NCI-H226 (cell line): ENCODE data around the gene PMVK.

Experiments
- DNase-seq: peaks from one replicate; pipeline ENCODE4 v3.0.0-alpha.2; 2015

The PMVK gene

DNA sequence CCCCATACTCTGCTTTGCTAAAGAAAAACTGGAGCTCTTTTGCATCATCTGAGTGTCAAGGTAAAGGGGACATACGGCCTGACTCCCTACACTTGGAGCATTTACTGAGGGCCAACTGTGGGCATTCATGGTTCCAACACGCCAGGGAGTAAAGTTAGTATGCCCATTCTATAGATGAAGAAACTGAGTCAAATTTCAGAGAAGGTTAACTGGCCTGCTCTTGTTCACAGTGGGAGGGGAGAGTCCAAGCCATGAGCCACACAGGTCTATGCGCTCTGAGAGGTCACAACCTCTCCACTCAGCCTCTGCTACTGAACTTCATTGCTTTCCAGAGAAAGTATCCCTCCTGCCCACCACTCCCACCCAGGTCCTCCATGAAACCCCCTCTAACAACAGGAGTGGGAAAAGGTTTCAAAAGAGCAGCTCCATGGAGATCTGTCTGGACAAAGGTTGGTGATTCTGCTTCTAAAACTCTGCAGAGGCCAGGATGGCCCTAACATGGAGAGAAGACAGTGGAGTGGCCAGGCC, 59.6 kb downstream of the PMVK start:
- DNase-seq = no peak
